DND-41 (cell line): ENCODE results near the gene METTL17.

Source experiments
- ATAC-seq: fragments of 200-7000 bp; cut with Tn5 transposase; 3 replicates; pipeline ENCODE4 v1.9.1; 2021; ENCODE audit warnings: low read depth; ENCODE audit not compliant: insufficient read depth
- DNase-seq: peaks from one replicate; pipeline ENCODE4 v3.0.0-alpha.2; 2020
- H2AFZ ChIP-seq: 2 replicates; pipeline ENCODE4 v1.6.0; 2012; ENCODE audit warnings: low read depth, low read length
- H3K27ac ChIP-seq: 2 replicates; pipeline ENCODE4 v1.5.1; 2012; ENCODE audit warnings: low read length, inconsistent platforms
- H3K27me3 ChIP-seq: fragments of 200-600 bp; sonication (generic); 2 replicates; pipeline ENCODE4 v1.6.0; 2012; ENCODE audit warnings: low read length, mild to moderate bottlenecking, inconsistent platforms; ENCODE audit not compliant: insufficient read depth, poor library complexity
- H3K36me3 ChIP-seq: 2 replicates; pipeline ENCODE4 v1.5.1; 2012; ENCODE audit warnings: low read length, inconsistent platforms; ENCODE audit not compliant: insufficient read depth
- H3K4me1 ChIP-seq: 2 replicates; pipeline ENCODE4 v1.5.1; 2012; ENCODE audit warnings: mild to moderate bottlenecking, low read length; ENCODE audit not compliant: insufficient read depth
- H3K4me2 ChIP-seq: 2 replicates; pipeline ENCODE4 v1.6.0; 2012; ENCODE audit warnings: mild to moderate bottlenecking, moderate library complexity, low read length, inconsistent platforms; ENCODE audit not compliant: insufficient read depth
- H3K4me3 ChIP-seq, 2 experiments: fragments of 200-600 bp in 1 of 2; shearing (Covaris generic) in 1 of 2; 2 replicates each; pipeline ENCODE4 v1.5.1; 2012 to 2016; ENCODE audit warnings: inconsistent platforms in 2 of 2, low read length in 2 of 2, mild to moderate bottlenecking in 2 of 2, low read depth in 1 of 2, moderate library complexity in 1 of 2
- H3K79me2 ChIP-seq: 2 replicates; pipeline ENCODE4 v1.6.0; 2012; ENCODE audit warnings: low read length, inconsistent platforms; ENCODE audit not compliant: insufficient read depth
- H3K9ac ChIP-seq: 2 replicates; pipeline ENCODE4 v1.6.0; 2012; ENCODE audit warnings: low read depth, mild to moderate bottlenecking, inconsistent platforms, low read length, moderate library complexity
- H3K9me3 ChIP-seq: 2 replicates; pipeline ENCODE4 v1.5.1; 2012; ENCODE audit warnings: low read length, moderate library complexity, mild to moderate bottlenecking, inconsistent platforms; ENCODE audit not compliant: insufficient read depth, severe bottlenecking
- H4K20me1 ChIP-seq: 2 replicates; pipeline ENCODE4 v1.6.0; 2012; ENCODE audit warnings: low read length; ENCODE audit not compliant: insufficient read depth
- EZH2 ChIP-seq: IDR thresholded peaks from 3 replicates; pipeline ENCODE4 v1.6.1; 2012; ENCODE audit warnings: borderline replicate concordance, low read depth, mild to moderate bottlenecking, moderate library complexity, low read length, inconsistent platforms; ENCODE audit not compliant: severe bottlenecking
- TF ChIP-seq, protein P1 (sequence below): IDR thresholded peaks from 2 replicates; pipeline ENCODE4 v1.5.1; 2012; ENCODE audit warnings: borderline replicate concordance, low read length, moderate library complexity, mild to moderate bottlenecking; ENCODE audit not compliant: poor library complexity, severe bottlenecking; ENCODE audit errors: extremely low read depth

Gene METTL17

GRCh38 chr14:20996521-20996920, 6.7 kb downstream of the METTL17 start:
- peaks cover 10% of the 10 kb centered on the region; the same call in 1 of the 2 replicates for H3K79me2 ChIP-seq
- TF ChIP-seq, protein P1, sequence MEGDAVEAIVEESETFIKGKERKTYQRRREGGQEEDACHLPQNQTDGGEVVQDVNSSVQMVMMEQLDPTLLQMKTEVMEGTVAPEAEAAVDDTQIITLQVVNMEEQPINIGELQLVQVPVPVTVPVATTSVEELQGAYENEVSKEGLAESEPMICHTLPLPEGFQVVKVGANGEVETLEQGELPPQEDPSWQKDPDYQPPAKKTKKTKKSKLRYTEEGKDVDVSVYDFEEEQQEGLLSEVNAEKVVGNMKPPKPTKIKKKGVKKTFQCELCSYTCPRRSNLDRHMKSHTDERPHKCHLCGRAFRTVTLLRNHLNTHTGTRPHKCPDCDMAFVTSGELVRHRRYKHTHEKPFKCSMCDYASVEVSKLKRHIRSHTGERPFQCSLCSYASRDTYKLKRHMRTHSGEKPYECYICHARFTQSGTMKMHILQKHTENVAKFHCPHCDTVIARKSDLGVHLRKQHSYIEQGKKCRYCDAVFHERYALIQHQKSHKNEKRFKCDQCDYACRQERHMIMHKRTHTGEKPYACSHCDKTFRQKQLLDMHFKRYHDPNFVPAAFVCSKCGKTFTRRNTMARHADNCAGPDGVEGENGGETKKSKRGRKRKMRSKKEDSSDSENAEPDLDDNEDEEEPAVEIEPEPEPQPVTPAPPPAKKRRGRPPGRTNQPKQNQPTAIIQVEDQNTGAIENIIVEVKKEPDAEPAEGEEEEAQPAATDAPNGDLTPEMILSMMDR = no peak
- no peak for TF ChIP-seq EZH2
- no peaks in the 10 kb centered on the region for H3K9me3 ChIP-seq
- H2AFZ ChIP-seq = no peak overlapping the region
- H3K9ac ChIP-seq = no peak overlapping the region
- no peak overlapping the region for H3K4me3 ChIP-seq
- no peak for DNase-seq
- peaks cover 58% of the 10 kb centered on the region for H3K36me3 ChIP-seq
- H3K4me2 ChIP-seq = no peak overlapping the region
- peaks cover 4% of the 10 kb centered on the region; the same call in 1 of the 2 replicates for H4K20me1 ChIP-seq
- ATAC-seq = no peak
- no peaks in the 10 kb centered on the region for H3K27me3 ChIP-seq
- no peak overlapping the region for H3K27ac ChIP-seq
- H3K4me1 ChIP-seq = peaks cover 10% of the 10 kb centered on the region

GRCh38 chr14:20997115-20997514, 7.3 kb downstream of the METTL17 start:
- peaks cover 4% of the 10 kb centered on the region; the same call in 1 of the 2 replicates for H4K20me1 ChIP-seq
- no peak overlapping the region for H3K4me3 ChIP-seq
- H3K4me2 ChIP-seq = no peak overlapping the region
- peaks cover 5% of the 10 kb centered on the region; the same call in 1 of the 2 replicates for H3K79me2 ChIP-seq
- ATAC-seq (no peak), DNase-seq (no peak)
- H3K27ac ChIP-seq = no peak overlapping the region
- no peak overlapping the region for H2AFZ ChIP-seq
- H3K4me1 ChIP-seq = peaks cover 4% of the 10 kb centered on the region; the same call in 1 of the 2 replicates
- no peaks in the 10 kb centered on the region for H3K27me3 ChIP-seq
- H3K9me3 ChIP-seq = no peaks in the 10 kb centered on the region
- no peak overlapping the region for H3K9ac ChIP-seq
- peaks cover 52% of the 10 kb centered on the region for H3K36me3 ChIP-seq
- no peak for TF ChIP-seq EZH2

DNA sequence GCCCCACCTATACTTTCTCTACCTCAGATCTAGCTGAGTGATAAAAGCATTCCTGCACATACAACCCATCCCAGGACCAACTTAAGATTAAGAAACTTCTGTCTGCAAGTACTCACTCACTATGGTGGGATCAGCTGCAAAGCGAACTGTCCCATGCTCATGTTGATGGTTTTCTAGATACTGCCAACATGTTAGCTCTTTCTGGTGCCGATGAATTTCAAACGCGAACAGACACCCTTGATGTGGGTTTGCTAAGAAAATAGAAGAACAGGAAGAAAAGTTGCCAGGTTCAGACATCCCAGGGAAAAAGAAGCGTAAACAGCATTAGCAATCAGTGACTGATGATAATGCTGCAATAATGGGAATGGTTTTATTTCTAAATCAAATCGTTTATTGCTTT, 7.8 kb downstream of the METTL17 start:
- DNase-seq (peak; percentile 20), ATAC-seq (peak; percentile 64)
- H4K20me1 ChIP-seq = peaks cover 4% of the 10 kb centered on the region; the same call in 1 of the 2 replicates
- H3K27ac ChIP-seq = no peak overlapping the region
- no peaks in the 10 kb centered on the region for H3K27me3 ChIP-seq
- TF ChIP-seq, protein P1 = no peak
- TF ChIP-seq EZH2 = no peak
- H3K4me2 ChIP-seq = no peak overlapping the region
- no peaks in the 10 kb centered on the region for H3K9me3 ChIP-seq
- no peaks in the 10 kb centered on the region for H3K4me1 ChIP-seq
- H3K36me3 ChIP-seq = peaks cover 48% of the 10 kb centered on the region
- H2AFZ ChIP-seq = no peak overlapping the region
- no peak overlapping the region for H3K9ac ChIP-seq
- H3K79me2 ChIP-seq = 0 out of 2 replicates have a peak, but pooled peaks cover 1% of the 10 kb centered on the region
- H3K4me3 ChIP-seq = no peak overlapping the region

GRCh38 chr14:20998139-20998538, 8.4 kb downstream of the METTL17 start:
- Histone ChIP-seq H4K20me1 (peaks cover 4% of the 10 kb centered on the region; the same call in 1 of the 2 replicates), H3K79me2 (no peaks in the 10 kb centered on the region), H3K4me3 (no peak overlapping the region), H3K36me3 (peaks cover 42% of the 10 kb centered on the region), H2AFZ (no peak overlapping the region), H3K4me2 (no peak overlapping the region), H3K27ac (no peak overlapping the region), H3K9ac (no peak overlapping the region), H3K9me3 (no peaks in the 10 kb centered on the region), H3K4me1 (no peaks in the 10 kb centered on the region), H3K27me3 (no peaks in the 10 kb centered on the region)
- DNase-seq = no peak
- TF ChIP-seq EZH2 = no peak
- TF ChIP-seq, protein P1 = no peak
- ATAC-seq = 0 out of 3 replicates have a peak, but pooled peaks have one; percentile 12
